Loucy (cell line): Measurements from ENCODE around the gene E2F8.

Experiments
- H2AFZ ChIP-seq: fragments of 200-600 bp; sonication (generic); 2 replicates; pipeline ENCODE4 v1.6.0; 2016; ENCODE audit warnings: antibody characterized with exemption, mild to moderate bottlenecking, low read length, moderate library complexity
- H3F3A ChIP-seq: fragments of 200-600 bp; 2 replicates; pipeline ENCODE4 v1.6.0; 2016; ENCODE audit warnings: antibody characterized with exemption, low read depth, mild to moderate bottlenecking
- H3K27me3 ChIP-seq: fragments of 200-600 bp; sonication (generic); 2 replicates; pipeline ENCODE4 v1.6.1; 2014; ENCODE audit warnings: low read length, mild to moderate bottlenecking; ENCODE audit not compliant: insufficient read depth, poor library complexity, severe bottlenecking
- H3K36me3 ChIP-seq: fragments of 200-600 bp; sonication (generic); 2 replicates; pipeline ENCODE4 v1.6.1; 2016; ENCODE audit warnings: low read length; ENCODE audit not compliant: insufficient read depth
- H3K4me1 ChIP-seq: fragments of 200-600 bp; sonication (generic); 2 replicates; pipeline ENCODE4 v1.5.1; 2014; ENCODE audit warnings: low read length, mild to moderate bottlenecking; ENCODE audit not compliant: insufficient read depth, poor library complexity, severe bottlenecking
- H3K4me2 ChIP-seq: fragments of 200-600 bp; sonication (generic); 2 replicates; pipeline ENCODE4 v1.6.0; 2014; ENCODE audit warnings: antibody characterized with exemption, low read length, low read depth, mild to moderate bottlenecking; ENCODE audit not compliant: poor library complexity, severe bottlenecking
- H3K4me3 ChIP-seq: fragments of 200-600 bp; sonication (generic); 2 replicates; pipeline ENCODE4 v1.5.1; 2014; ENCODE audit warnings: low read length, mild to moderate bottlenecking, mixed read lengths; ENCODE audit not compliant: poor library complexity, severe bottlenecking
- H3K79me2 ChIP-seq: fragments of 200-600 bp; sonication (generic); 2 replicates; pipeline ENCODE4 v1.6.1; 2014; ENCODE audit warnings: low read length; ENCODE audit not compliant: insufficient read depth
- H3K9ac ChIP-seq: fragments of 200-600 bp; sonication (generic); 2 replicates; pipeline ENCODE4 v1.6.0; 2014; ENCODE audit warnings: mild to moderate bottlenecking, low read depth, low read length, moderate library complexity; ENCODE audit not compliant: poor library complexity, severe bottlenecking
- H3K9me2 ChIP-seq: fragments of 200-600 bp; sonication (generic); replicated peaks from 2 replicates; pipeline ENCODE4 v1.6.1; 2016; ENCODE audit warnings: low read depth, low read length, mixed read lengths
- H3K9me3 ChIP-seq: fragments of 200-600 bp; sonication (generic); 2 replicates; pipeline ENCODE4 v1.6.1; 2014; ENCODE audit warnings: mild to moderate bottlenecking, antibody characterized with exemption, low read length, low read depth; ENCODE audit not compliant: insufficient read depth
- H4K20me1 ChIP-seq: fragments of 200-600 bp; sonication (generic); 2 replicates; pipeline ENCODE4 v1.6.0; 2014; ENCODE audit warnings: antibody characterized with exemption, low read length, mild to moderate bottlenecking; ENCODE audit not compliant: insufficient read depth, poor library complexity, severe bottlenecking
- EZH2phosphoT487 ChIP-seq: fragments of 200-600 bp; IDR thresholded peaks from 2 replicates; pipeline ENCODE4 v1.6.1; 2018; ENCODE audit warnings: antibody characterized with exemption, mild to moderate bottlenecking, moderate library complexity, borderline replicate concordance
- TF ChIP-seq, protein P1 (sequence below): fragments of 200-600 bp; sonication (generic); conservative IDR thresholded peaks from 2 replicates; pipeline ENCODE4 v1.5.1; 2014; ENCODE audit warnings: mild to moderate bottlenecking, antibody characterized with exemption, low read length

The E2F8 gene, protein sequence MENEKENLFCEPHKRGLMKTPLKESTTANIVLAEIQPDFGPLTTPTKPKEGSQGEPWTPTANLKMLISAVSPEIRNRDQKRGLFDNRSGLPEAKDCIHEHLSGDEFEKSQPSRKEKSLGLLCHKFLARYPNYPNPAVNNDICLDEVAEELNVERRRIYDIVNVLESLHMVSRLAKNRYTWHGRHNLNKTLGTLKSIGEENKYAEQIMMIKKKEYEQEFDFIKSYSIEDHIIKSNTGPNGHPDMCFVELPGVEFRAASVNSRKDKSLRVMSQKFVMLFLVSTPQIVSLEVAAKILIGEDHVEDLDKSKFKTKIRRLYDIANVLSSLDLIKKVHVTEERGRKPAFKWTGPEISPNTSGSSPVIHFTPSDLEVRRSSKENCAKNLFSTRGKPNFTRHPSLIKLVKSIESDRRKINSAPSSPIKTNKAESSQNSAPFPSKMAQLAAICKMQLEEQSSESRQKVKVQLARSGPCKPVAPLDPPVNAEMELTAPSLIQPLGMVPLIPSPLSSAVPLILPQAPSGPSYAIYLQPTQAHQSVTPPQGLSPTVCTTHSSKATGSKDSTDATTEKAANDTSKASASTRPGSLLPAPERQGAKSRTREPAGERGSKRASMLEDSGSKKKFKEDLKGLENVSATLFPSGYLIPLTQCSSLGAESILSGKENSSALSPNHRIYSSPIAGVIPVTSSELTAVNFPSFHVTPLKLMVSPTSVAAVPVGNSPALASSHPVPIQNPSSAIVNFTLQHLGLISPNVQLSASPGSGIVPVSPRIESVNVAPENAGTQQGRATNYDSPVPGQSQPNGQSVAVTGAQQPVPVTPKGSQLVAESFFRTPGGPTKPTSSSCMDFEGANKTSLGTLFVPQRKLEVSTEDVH

DNA sequence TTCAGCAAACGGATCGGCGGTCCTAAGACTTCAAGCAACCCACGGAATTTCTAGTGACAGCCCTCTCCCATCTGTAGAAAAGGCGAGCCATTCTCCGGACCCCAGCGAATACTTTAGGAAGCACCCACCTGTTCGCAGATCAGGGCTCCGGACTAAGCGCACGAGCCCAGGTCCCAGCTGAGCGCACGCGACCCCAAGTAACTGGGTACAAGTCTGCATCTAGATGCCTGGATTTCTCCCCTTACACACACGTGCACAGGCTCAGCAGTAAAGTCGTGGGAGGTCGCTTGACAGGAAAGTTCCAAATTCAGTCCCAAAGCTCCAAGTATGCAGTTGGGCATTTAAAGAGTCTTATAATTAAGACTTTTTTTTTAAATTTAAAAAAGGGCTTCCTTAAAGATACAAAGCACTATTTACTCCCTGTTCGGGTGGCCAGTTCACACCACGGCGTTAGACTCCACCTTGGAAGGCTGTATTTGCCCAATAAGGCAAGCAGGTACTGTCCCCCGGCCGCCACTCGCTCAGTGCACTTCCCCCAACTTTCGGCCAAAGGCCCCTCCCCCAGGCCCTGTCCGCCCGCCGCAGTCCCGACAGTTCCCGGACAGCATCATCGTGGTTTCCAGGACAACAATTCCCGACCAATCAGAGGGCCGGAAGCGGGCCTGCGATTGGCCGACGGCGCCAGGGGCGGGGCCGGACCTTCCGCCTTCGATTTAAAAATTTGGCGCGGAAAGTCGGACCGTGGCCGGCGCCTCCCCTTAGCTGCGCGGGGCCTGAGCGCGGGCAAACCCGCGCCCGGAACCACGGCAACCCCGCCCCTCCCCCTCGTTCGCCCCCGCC is at the start of gene E2F8:
Gene E2F8, minus strand, starts transcription at position 526 of the 840 bp plus-strand sequence. CDS start 824 bp downstream, outside the sequence.
- Histone ChIP-seq H3K4me1 (peaks cover 68% of the 10 kb centered on the region), H3K9ac (peak within 1 kb of the TSS; percentile 94), H3K27me3 (no peaks in the 10 kb centered on the region), H3K79me2 (peaks cover 70% of the 10 kb centered on the region), H3K4me3 (peak within 1 kb of the TSS; percentile 89), H4K20me1 (peaks cover 36% of the 10 kb centered on the region), H3F3A (peaks cover 7% of the 10 kb centered on the region; the same call in 1 of the 2 replicates), H2AFZ (peak within 1 kb of the TSS; percentile 88), H3K9me3 (no peaks in the 10 kb centered on the region), H3K4me2 (peak within 1 kb of the TSS; percentile 98), H3K36me3 (peaks cover 37% of the 10 kb centered on the region), H3K9me2 (no peaks in the 10 kb centered on the region)
- TF ChIP-seq EZH2phosphoT487, result no peak
- TF ChIP-seq, protein P1, sequence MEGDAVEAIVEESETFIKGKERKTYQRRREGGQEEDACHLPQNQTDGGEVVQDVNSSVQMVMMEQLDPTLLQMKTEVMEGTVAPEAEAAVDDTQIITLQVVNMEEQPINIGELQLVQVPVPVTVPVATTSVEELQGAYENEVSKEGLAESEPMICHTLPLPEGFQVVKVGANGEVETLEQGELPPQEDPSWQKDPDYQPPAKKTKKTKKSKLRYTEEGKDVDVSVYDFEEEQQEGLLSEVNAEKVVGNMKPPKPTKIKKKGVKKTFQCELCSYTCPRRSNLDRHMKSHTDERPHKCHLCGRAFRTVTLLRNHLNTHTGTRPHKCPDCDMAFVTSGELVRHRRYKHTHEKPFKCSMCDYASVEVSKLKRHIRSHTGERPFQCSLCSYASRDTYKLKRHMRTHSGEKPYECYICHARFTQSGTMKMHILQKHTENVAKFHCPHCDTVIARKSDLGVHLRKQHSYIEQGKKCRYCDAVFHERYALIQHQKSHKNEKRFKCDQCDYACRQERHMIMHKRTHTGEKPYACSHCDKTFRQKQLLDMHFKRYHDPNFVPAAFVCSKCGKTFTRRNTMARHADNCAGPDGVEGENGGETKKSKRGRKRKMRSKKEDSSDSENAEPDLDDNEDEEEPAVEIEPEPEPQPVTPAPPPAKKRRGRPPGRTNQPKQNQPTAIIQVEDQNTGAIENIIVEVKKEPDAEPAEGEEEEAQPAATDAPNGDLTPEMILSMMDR, result no peak

DNA sequence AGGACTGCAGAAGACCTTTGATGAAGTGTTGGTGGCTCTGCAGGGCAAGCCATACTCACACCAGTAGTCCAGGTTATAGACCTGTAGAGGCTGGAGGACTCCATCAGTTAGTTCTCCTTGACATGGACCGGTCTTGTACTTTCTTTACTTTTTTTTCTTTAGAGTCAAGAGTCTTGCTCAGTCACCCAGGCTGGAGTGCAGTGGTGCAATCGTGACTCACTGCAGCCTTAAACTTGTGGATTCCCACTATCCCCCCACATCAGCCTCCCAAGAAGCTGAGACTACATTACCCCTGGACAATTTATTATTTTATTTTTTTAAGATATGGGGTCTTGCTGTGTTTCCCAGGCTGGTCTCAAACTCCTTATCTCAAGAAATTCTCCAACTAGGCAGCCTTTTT is 49.6 kb upstream of the E2F8 start:
- no peak overlapping the region for H3K4me2 ChIP-seq
- H3K79me2 ChIP-seq, result no peaks in the 10 kb centered on the region
- H2AFZ ChIP-seq, result no peak overlapping the region
- no peak overlapping the region for H3K9ac ChIP-seq
- TF ChIP-seq, protein P1, result no peak
- TF ChIP-seq EZH2phosphoT487, result no peak
- H3K9me3 ChIP-seq, result no peaks in the 10 kb centered on the region
- no peaks in the 10 kb centered on the region for H4K20me1 ChIP-seq
- no peaks in the 10 kb centered on the region for H3K27me3 ChIP-seq
- H3K9me2 ChIP-seq, result no peaks in the 10 kb centered on the region
- no peaks in the 10 kb centered on the region for H3K36me3 ChIP-seq
- H3K4me3 ChIP-seq, result no peak overlapping the region
- H3K4me1 ChIP-seq, result no peaks in the 10 kb centered on the region
- no peaks in the 10 kb centered on the region for H3F3A ChIP-seq

DNA sequence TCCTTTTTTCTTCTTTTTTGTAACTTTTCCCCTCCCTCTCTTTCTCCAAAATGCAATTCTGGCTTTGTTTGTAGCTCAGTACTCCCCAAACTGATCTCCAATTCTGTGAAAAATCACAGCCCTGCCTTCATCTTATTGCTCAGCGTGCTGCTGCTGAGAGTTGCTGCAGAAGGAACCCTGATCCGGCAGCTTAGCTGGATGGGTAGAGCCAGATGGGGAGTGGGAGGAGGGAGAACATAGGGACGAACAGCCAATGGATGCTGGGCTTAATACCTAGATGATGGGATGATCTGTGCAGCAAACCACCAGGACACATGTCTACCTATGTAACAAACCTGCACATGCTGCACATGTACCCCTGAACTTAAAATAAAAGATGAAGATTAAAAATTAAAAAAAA is 47.5 kb upstream of the E2F8 start:
- H4K20me1 ChIP-seq, result no peaks in the 10 kb centered on the region
- H3K4me1 ChIP-seq, result peaks cover 14% of the 10 kb centered on the region
- no peak for TF ChIP-seq EZH2phosphoT487
- TF ChIP-seq, protein P1, result no peak
- no peak overlapping the region for H2AFZ ChIP-seq
- no peak overlapping the region for H3K4me2 ChIP-seq
- no peak overlapping the region for H3K4me3 ChIP-seq
- H3F3A ChIP-seq, result no peaks in the 10 kb centered on the region
- no peak overlapping the region for H3K9ac ChIP-seq
- H3K36me3 ChIP-seq, result no peaks in the 10 kb centered on the region
- no peaks in the 10 kb centered on the region for H3K27me3 ChIP-seq
- H3K9me2 ChIP-seq, result no peaks in the 10 kb centered on the region
- no peaks in the 10 kb centered on the region for H3K9me3 ChIP-seq
- H3K79me2 ChIP-seq, result no peaks in the 10 kb centered on the region
